ENCODE measurements around the gene PTPRG. TPM values are rescaled to one million over a fixed set of nuclear protein-coding genes. Genes with fewer than 3 reads are reported as not detected.

The PTPRG gene
- total and polyA plus RNA-seq, 12 donors = 6.3 to 119 (median 72.2) TPM

GRCh38 chr3:61847784-61848462 lies 286.6 kb downstream of the PTPRG start:
- Histone ChIP-seq H3K27ac (peak overlapping the region in 4 of 5 donors; percentile 57 to 85 (median 69)), H3K9me3 (replicated peaks in 1 of 3) (no peaks in the 10 kb centered on the region), H3K36me3 (replicated peaks in 1 of 2) (no peaks in the 10 kb centered on the region), H3K4me3 (peak overlapping the region in 1 of 4 donors; percentile 7), H3K27me3 (no peaks in the 10 kb centered on the region), H3K4me1 (replicated peaks in 1 of 2) (peaks cover 22 to 23% of the 10 kb centered on the region in 2 donors)
- intact Hi-C loops (cut with DNase I) = loop anchor here (5.0 to 10.0 kb wide), 3 partner anchors 213 to 286 kb away; partner anchors contain the start of gene PTPRG (in 2 of the 2)
- WGBS, 4 donors = 22 to 34% (median 27%) methylated on average over 7 of the region's 7 CpGs
- DNase-seq = peak; percentile 46 to 79 (median 70)
- TF ChIP-seq CTCF (IDR thresholded peaks at IDR 0.05) = no peak
- TF ChIP-seq POLR2A (IDR thresholded peaks at IDR 0.05) = no peak

- DNase-seq = peak in 2 of 7 donors; percentile 18 to 35
- intact Hi-C loops (cut with DNase I) = loop anchor here (5.0 to 10.0 kb wide), 3 partner anchors 214 to 287 kb away; partner anchors contain the start of gene PTPRG (in 2 of the 2)
- peaks cover 22 to 23% of the 10 kb centered on the region in 2 donors for H3K4me1 ChIP-seq (replicated peaks in 1 of 2)
Measured at GRCh38 chr3:61848885-61849284, 287.5 kb downstream of the PTPRG start.

GRCh38 chr3:61853912-61854311 lies 292.5 kb downstream of the PTPRG start:
- DNase-seq = no peak
- Histone ChIP-seq H3K4me1 (replicated peaks in 1 of 2) (peaks cover 7 to 15% of the 10 kb centered on the region in 2 donors), H3K27ac (no peak overlapping the region), H3K27me3 (no peaks in the 10 kb centered on the region), H3K36me3 (replicated peaks in 1 of 2) (no peaks in the 10 kb centered on the region), H3K9me3 (replicated peaks in 1 of 3) (no peaks in the 10 kb centered on the region), H3K4me3 (no peak overlapping the region)
- WGBS, 4 donors = 32 to 86% (median 78%) methylated on average over 2 of the region's 2 CpGs
- no peak for TF ChIP-seq POLR2A (IDR thresholded peaks at IDR 0.05)
- TF ChIP-seq CTCF (IDR thresholded peaks at IDR 0.05) = no peak
- intact Hi-C loops (cut with DNase I) = no loop called here

More at GRCh38 chr3:61848885-61849284, 287.5 kb downstream of the PTPRG start:
- Histone ChIP-seq H3K4me3 (no peak overlapping the region), H3K36me3 (replicated peaks in 1 of 2) (no peaks in the 10 kb centered on the region), H3K9me3 (replicated peaks in 1 of 3) (no peaks in the 10 kb centered on the region), H3K27me3 (no peaks in the 10 kb centered on the region), H3K27ac (peak overlapping the region in 4 of 5 donors; percentile 57 to 85 (median 69))
- 9 to 24% (median 16%) methylated on average over 3 of the region's 3 CpGs for WGBS, 4 donors
- TF ChIP-seq CTCF (IDR thresholded peaks at IDR 0.05) = no peak
- no peak for TF ChIP-seq POLR2A (IDR thresholded peaks at IDR 0.05)

GRCh38 chr3:61855211-61855610 lies 293.8 kb downstream of the PTPRG start:
- no peaks in the 10 kb centered on the region for H3K27me3 ChIP-seq
- no peak for TF ChIP-seq CTCF (IDR thresholded peaks at IDR 0.05)
- no peak for TF ChIP-seq POLR2A (IDR thresholded peaks at IDR 0.05)
- H3K36me3 ChIP-seq (replicated peaks in 1 of 2) = no peaks in the 10 kb centered on the region
- peaks cover 4 to 8% of the 10 kb centered on the region in 2 donors for H3K4me1 ChIP-seq (replicated peaks in 1 of 2)
- no peak overlapping the region for H3K4me3 ChIP-seq
- no peak for DNase-seq
- 97 to 100% (median 100%) methylated on average over 1 of the region's 1 CpG for WGBS, 4 donors
- intact Hi-C loops (cut with DNase I) = loop anchor here in 1 of 2 donors (5.0 kb wide), 1 partner anchor 332 kb away; no protein-coding TSS in a partner anchor
- H3K27ac ChIP-seq = no peak overlapping the region
- H3K9me3 ChIP-seq (replicated peaks in 1 of 3) = no peaks in the 10 kb centered on the region

All from adrenal gland (tissue), 12 donors.